ENCODE results near the gene PMVK. TPM values are rescaled to one million over a fixed set of nuclear protein-coding genes. Genes with fewer than 3 reads are reported as not detected.

PMVK gene
- total and polyA plus RNA-seq, 2 of the 4 experiments (the other 2 are of a cell fraction), result 9.0 to 28.1 TPM

DNA sequence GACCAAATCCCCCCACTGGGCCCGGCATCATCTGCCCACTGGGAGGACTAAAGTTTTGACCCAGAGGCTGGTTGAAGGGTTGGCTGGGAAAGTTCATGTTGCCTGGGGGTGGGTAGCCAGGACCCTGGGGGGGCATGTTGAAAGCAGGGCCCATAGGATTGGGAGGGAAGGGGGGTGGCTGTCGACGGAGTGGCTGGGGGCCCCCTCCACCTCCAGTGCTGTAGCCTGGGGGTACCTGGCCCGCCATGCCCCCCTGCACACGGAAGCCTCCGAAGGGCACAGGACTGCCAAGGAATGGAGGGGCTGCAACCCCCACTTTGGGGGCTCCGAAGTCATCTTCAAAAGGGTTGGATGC lies 22.9 kb upstream of the PMVK start:
- no peak overlapping the region for H4K8ac ChIP-seq (ENCODE audit: low read depth in 2 of 2, low read length in 2 of 2)
- no peak overlapping the region for H4K5ac ChIP-seq (ENCODE audit: low read depth, low read length)
- H3K9me1 ChIP-seq (ENCODE audit: insufficient read depth, low read length), result peaks cover 5% of the 10 kb centered on the region
- no peak overlapping the region for H2BK120ac ChIP-seq (ENCODE audit: low read depth, low read length)
- H3K14ac ChIP-seq (replicated peaks; ENCODE audit: low read depth, low read length), result no peak overlapping the region
- peaks cover 21 to 62% of the 10 kb centered on the region in 2 experiments; a peak in 3 of 4 replicates for H3K79me1 ChIP-seq (ENCODE audit: low read depth in 1 of 2, low read length in 2 of 2)
- H2BK5ac ChIP-seq (ENCODE audit: low read depth, low read length, poor library complexity, severe bottlenecking), result no peak overlapping the region
- no peak overlapping the region for H3K18ac ChIP-seq (ENCODE audit: low read depth, low read length)
- WGBS, 2 experiments (ENCODE audit: extremely low coverage in 2 of 2, insufficient read length in 1 of 2), result no CpG with 5 or more reads among the region's 7 CpGs
- BruUV-seq (replicated peaks), result no TSS peak
- no peak overlapping the region for H3K4me2 ChIP-seq (ENCODE audit: low read depth, low read length)
- H4K91ac ChIP-seq (ENCODE audit: insufficient read depth, low read depth, low read length), result no peak overlapping the region
- no peak overlapping the region for H3K27ac ChIP-seq (ENCODE audit: insufficient read depth, low read length)
- TF ChIP-seq CTCF (conservative IDR thresholded peaks at IDR 0.05; ENCODE audit: low read depth, low read length) (no peak), RAD21 (IDR thresholded peaks at IDR 0.05; ENCODE audit: low read length) (no peak), BHLHE40 (IDR thresholded peaks at IDR 0.05; ENCODE audit: low read depth, low read length) (no peak), POLR2A (IDR thresholded peaks at IDR 0.05; ENCODE audit: low read depth, low read length) (no peak), RCOR1 (IDR thresholded peaks at IDR 0.05; ENCODE audit: insufficient replicate concordance, low read length) (no peak), MXI1 (IDR thresholded peaks at IDR 0.05; ENCODE audit: borderline replicate concordance, low read depth, low read length) (no peak), FOS (IDR thresholded peaks at IDR 0.05; ENCODE audit: low read depth, low read length) (no peak), USF2 (IDR thresholded peaks at IDR 0.05; ENCODE audit: low read depth, low read length) (no peak), NFE2L2 (IDR thresholded peaks at IDR 0.05; ENCODE audit: low read depth, low read length) (no peak), RFX5 (IDR thresholded peaks at IDR 0.05; ENCODE audit: low read depth, low read length) (no peak)
- dilution Hi-C loops (cut with HindIII; ENCODE audit: low sequenced_read_pairs, unreplicated experiment) (no loop called here), in situ Hi-C loops (cut with MboI; ENCODE audit: low sequenced_read_pairs) (loop anchor here (10.0 kb wide), 1 partner anchor 95 kb away; the partner anchor contains the start of gene ADAM15), intact Hi-C loops (cut with micrococcal nuclease) (loop anchor here (5.0 kb wide), 1 partner anchor 103 kb away; the partner anchor contains the start of gene EFNA4)
- H2BK15ac ChIP-seq (ENCODE audit: low read depth, low read length), result no peak overlapping the region
- H2AFZ ChIP-seq (replicated peaks; ENCODE audit: low read length, poor library complexity), result no peak overlapping the region
- no peaks in the 10 kb centered on the region for H3K9me3 ChIP-seq (ENCODE audit: control insufficient read depth, insufficient read depth, low read length)
- H4K20me1 ChIP-seq (ENCODE audit: insufficient read depth, low read length), result peaks cover 12% of the 10 kb centered on the region
- H3K36me3 ChIP-seq (ENCODE audit: control insufficient read depth, insufficient read depth, low read length), result peaks cover 31% of the 10 kb centered on the region
- CTCF ChIA-PET, result no interaction called here
- ATAC-seq (ENCODE audit: low read depth), result no peak
- H3K4ac ChIP-seq (ENCODE audit: low read depth, low read length), result no peak overlapping the region
- no peak for DNase-seq
- H2BK20ac ChIP-seq (ENCODE audit: low read depth, low read length), result no peak overlapping the region
- no peaks in the 10 kb centered on the region for H3K27me3 ChIP-seq (ENCODE audit: control insufficient read depth, insufficient read depth, low read length)
- H3K56ac ChIP-seq (ENCODE audit: extremely low read depth, insufficient read depth, low read length), result no peak overlapping the region
- H2AK9ac ChIP-seq (replicated peaks; ENCODE audit: low read depth, low read length, poor library complexity), result no peak overlapping the region
- H3K4me1 ChIP-seq (ENCODE audit: control insufficient read depth, insufficient read depth, low read length), result peaks cover 18% of the 10 kb centered on the region
- no peak overlapping the region for H3K9ac ChIP-seq (ENCODE audit: low read depth, low read length)
- H2AK5ac ChIP-seq (ENCODE audit: low read depth, low read length), result no peak overlapping the region
- POLR2A ChIA-PET (ENCODE audit: unreplicated experiment), result interaction anchor here (2.5 kb wide), 1 partner anchor 11 kb away, joined by 17 read pairs; the partner anchor contains the start of gene SHC1
- no peak overlapping the region for H3K4me3 ChIP-seq (ENCODE audit: insufficient read depth, low read depth, low read length)
- H3K23ac ChIP-seq (ENCODE audit: low read depth, low read length), result no peak overlapping the region

Data from IMR-90 (cell line).